Stimulated activated CD4-positive, alpha-beta T cell treated with anti-CD3 and anti-CD28 coated beads, Interleukin-12 subunit alpha, Interleukin-12 subunit beta, amount 100 ng/mL, for 48 hours (primary cell): Measurements from ENCODE around the gene PTGER2.

Experiments
- DNase-seq, 3 donors: peaks; one replicate each; pipeline ENCODE4 v3.0.0-alpha.2; 2020; ENCODE audit warnings: low read depth in 2 of 3, low spot score in 1 of 3

Gene PTGER2

DNA sequence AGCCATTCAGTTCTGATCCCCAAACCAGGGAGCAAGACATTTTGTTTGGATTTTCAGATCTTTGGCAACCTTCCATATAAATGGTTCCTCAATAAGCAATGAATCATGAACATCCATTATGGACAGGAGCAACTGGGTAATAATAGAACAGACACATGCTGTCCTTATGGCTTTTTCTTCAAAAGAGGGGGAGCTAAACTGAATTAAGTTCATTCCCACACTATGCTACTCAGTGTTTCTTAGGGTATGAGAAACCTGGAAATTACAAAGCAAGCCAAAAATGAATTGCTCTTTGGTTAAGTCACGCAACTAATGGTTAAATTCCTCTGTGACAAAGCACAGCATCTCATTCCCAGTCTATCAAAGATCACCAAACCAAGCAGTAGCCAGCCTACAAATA is 51.0 kb downstream of the PTGER2 start:
- DNase-seq: no peak

DNA sequence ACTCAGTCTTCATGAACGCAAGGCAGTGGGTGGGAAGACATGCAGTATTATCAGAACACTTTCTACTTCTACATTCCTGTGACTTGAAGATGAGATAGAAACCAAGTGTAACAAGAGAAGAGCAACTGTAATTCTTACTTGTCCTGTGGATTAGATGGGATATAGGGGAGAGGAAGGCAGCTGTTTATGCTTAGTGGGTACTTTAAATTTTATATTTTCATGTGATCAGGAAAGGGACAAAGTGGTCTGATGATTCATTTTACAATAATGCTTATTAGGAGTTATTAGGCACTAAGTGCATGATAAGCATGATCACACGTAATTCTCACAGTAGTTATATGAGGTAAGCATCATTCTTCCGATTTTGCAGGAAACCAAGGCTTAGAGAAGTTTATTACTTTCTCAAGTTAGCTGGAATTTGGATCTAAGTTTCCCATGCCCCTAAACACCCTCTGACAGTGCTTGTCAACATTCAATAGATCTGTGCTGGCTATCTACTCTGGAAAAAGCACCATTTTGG is 52.7 kb downstream of the PTGER2 start:
- no peak for DNase-seq

GRCh38 chr14:52369305-52369801 is 55.2 kb downstream of the PTGER2 start:
- no peak for DNase-seq

- DNase-seq: no peak
Observed at GRCh38 chr14:52370406-52370935, 56.4 kb downstream of the PTGER2 start.

DNA sequence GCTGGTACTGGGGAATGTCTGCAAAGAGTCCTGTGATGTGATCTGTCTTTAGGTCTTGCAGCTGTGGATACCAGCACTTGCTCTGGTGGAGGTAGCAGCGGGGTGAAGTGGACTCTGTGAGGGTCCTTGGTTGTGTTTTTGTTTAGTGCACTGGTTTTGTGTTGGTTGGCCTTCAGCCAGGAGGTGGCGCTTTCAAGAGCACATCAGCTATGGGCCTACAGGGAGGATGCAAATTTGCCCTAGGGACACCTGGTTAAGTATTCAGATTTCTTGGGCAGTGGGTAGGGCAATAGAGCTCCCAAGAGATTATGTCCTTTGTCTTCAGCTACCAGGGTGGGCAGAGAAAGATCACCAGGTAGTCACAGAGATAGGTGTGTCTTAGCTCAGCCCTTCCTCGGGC is 63.8 kb downstream of the PTGER2 start:
- DNase-seq: no peak
